Left ventricle myocardium inferior (tissue), 1 donor: Measurements from ENCODE around the gene HAND1. TPM values are rescaled to one million over a fixed set of nuclear protein-coding genes. Genes with fewer than 3 reads are reported as not detected.

Experiments
- DNase-seq: peaks from one replicate; pipeline ENCODE4 v3.0.0-alpha.2; 2020
- H3K27ac ChIP-seq: fragments of 200-600 bp; replicated peaks from 2 replicates; pipeline ENCODE4 v1.8.0; 2021
- H3K27me3 ChIP-seq: fragments of 200-600 bp; 2 replicates; pipeline ENCODE4 v1.8.0; 2021; ENCODE audit warnings: low read depth
- H3K36me3 ChIP-seq: fragments of 200-600 bp; 2 replicates; pipeline ENCODE4 v1.8.0; 2021
- H3K4me1 ChIP-seq: fragments of 200-600 bp; 2 replicates; pipeline ENCODE4 v1.8.0; 2021
- H3K4me3 ChIP-seq: fragments of 200-600 bp; 2 replicates; pipeline ENCODE4 v1.8.0; 2021; ENCODE audit warnings: mild to moderate bottlenecking, moderate library complexity
- H3K9me3 ChIP-seq: fragments of 200-600 bp; replicated peaks from 2 replicates; pipeline ENCODE4 v1.8.0; 2021
- CTCF ChIP-seq: fragments of 200-600 bp; IDR thresholded peaks from 2 replicates; pipeline ENCODE4 v1.8.0; 2021; ENCODE audit warnings: antibody characterized with exemption, mild to moderate bottlenecking, borderline replicate concordance
- intact Hi-C: fragments of 100-400 bp; cut with micrococcal nuclease; formaldehyde crosslinking; loops from one replicate; pipeline ENCODE4 v1.11.0; 2022
- total RNA-seq: library from RNA; stranded (reverse); fragmentation: NEBNext Ultra II Directional; extraction: Animal tissue kit (Norgen Biotek cat#: 25700); gene quantifications from one replicate; pipeline ENCODE4 v1.2.1, GENCODE V29; 2021
- donor health status: DM: no; HTN: yes; CAD: no; lungs with severe emphysema.

HAND1 gene
- total RNA-seq, 1 donor from 2014 or later: 26.2 TPM

- H3K27me3 ChIP-seq: peaks cover 69% of the 10 kb centered on the region
- no peak overlapping the region for H3K4me3 ChIP-seq
- H3K4me1 ChIP-seq: no peaks in the 10 kb centered on the region
- TF ChIP-seq CTCF: no peak
- H3K36me3 ChIP-seq: no peaks in the 10 kb centered on the region
- intact Hi-C loops: no loop called here
- no peaks in the 10 kb centered on the region for H3K9me3 ChIP-seq
- H3K27ac ChIP-seq: no peak overlapping the region
- no peak for DNase-seq
Observed at GRCh38 chr5:154513669-154514084, 35.6 kb upstream of the HAND1 start.

- H3K4me3 ChIP-seq: no peak overlapping the region
- H3K27ac ChIP-seq: no peak overlapping the region
- no peaks in the 10 kb centered on the region for H3K36me3 ChIP-seq
- no peaks in the 10 kb centered on the region for H3K9me3 ChIP-seq
- no peak for DNase-seq
- intact Hi-C loops: no loop called here
- H3K4me1 ChIP-seq: no peaks in the 10 kb centered on the region
- no peak for TF ChIP-seq CTCF
- peaks cover 73% of the 10 kb centered on the region for H3K27me3 ChIP-seq
Observed at GRCh38 chr5:154511984-154512383, 34.0 kb upstream of the HAND1 start.

GRCh38 chr5:154509784-154510555 lies 31.9 kb upstream of the HAND1 start:
- Histone ChIP-seq H3K9me3 (no peaks in the 10 kb centered on the region), H3K4me1 (no peaks in the 10 kb centered on the region), H3K27ac (no peak overlapping the region), H3K36me3 (no peaks in the 10 kb centered on the region), H3K27me3 (peaks cover 70% of the 10 kb centered on the region), H3K4me3 (no peak overlapping the region)
- TF ChIP-seq CTCF: no peak
- intact Hi-C loops: no loop called here
- no peak for DNase-seq

GRCh38 chr5:154508114-154508513 lies 30.1 kb upstream of the HAND1 start:
- Histone ChIP-seq H3K27ac (no peak overlapping the region), H3K36me3 (no peaks in the 10 kb centered on the region), H3K4me1 (no peaks in the 10 kb centered on the region), H3K4me3 (no peak overlapping the region), H3K9me3 (no peaks in the 10 kb centered on the region), H3K27me3 (peaks cover 64% of the 10 kb centered on the region)
- no peak for DNase-seq
- no peak for TF ChIP-seq CTCF
- intact Hi-C loops: no loop called here

- no peak for DNase-seq
- Histone ChIP-seq H3K9me3 (no peaks in the 10 kb centered on the region), H3K27ac (no peak overlapping the region), H3K27me3 (peaks cover 77% of the 10 kb centered on the region), H3K4me1 (no peaks in the 10 kb centered on the region), H3K4me3 (no peak overlapping the region), H3K36me3 (no peaks in the 10 kb centered on the region)
- intact Hi-C loops: no loop called here
- TF ChIP-seq CTCF: no peak
Observed at GRCh38 chr5:154506716-154507080, 28.7 kb upstream of the HAND1 start.
